ENCODE measurements around the gene EFNA2. TPM values are rescaled to one million over a fixed set of nuclear protein-coding genes. Genes with fewer than 3 reads are reported as not detected.
A peak's percentile ranks its signal among the peaks of the same experiment; 100 is the strongest.

EFNA2 gene
- polyA plus RNA-seq, 1 donor from 2014 or later = 10.3 TPM

GRCh38 chr19:1243768-1244692 lies 41.6 kb upstream of the EFNA2 start:
- H2AFZ ChIP-seq (ENCODE audit: low read depth, low read length) = no peak overlapping the region
- H3K9me2 ChIP-seq (ENCODE audit: insufficient read depth, low read length) = no peaks in the 10 kb centered on the region
- H4K20me1 ChIP-seq (ENCODE audit: insufficient read depth) = no peaks in the 10 kb centered on the region
- no peaks in the 10 kb centered on the region for H3F3A ChIP-seq (ENCODE audit: insufficient read depth, low read length, poor library complexity, severe bottlenecking)
- H3K27me3 ChIP-seq (ENCODE audit: insufficient read depth, low read depth, low read length) = no peaks in the 10 kb centered on the region
- no peaks in the 10 kb centered on the region for H3K36me3 ChIP-seq (ENCODE audit: insufficient read depth, low read length)
- H3K79me2 ChIP-seq (replicated peaks; ENCODE audit: insufficient read depth, low read length) = peaks cover 8% of the 10 kb centered on the region
- H3K4me2 ChIP-seq (ENCODE audit: low read length) = no peak overlapping the region
- H3K4me3 ChIP-seq (ENCODE audit: low read length) = peak overlapping the region; percentile 30
- TF ChIP-seq EP300 (conservative IDR thresholded peaks at IDR 0.05; ENCODE audit: poor library complexity, severe bottlenecking) (no peak), RAD21 (conservative IDR thresholded peaks at IDR 0.05) (peak; percentile 82), POLR2AphosphoS5 (IDR thresholded peaks at IDR 0.05) (no peak), CTCF (IDR thresholded peaks at IDR 0.05; ENCODE audit: poor library complexity, severe bottlenecking) (peak; percentile 92), TAF1 (IDR thresholded peaks at IDR 0.05; ENCODE audit: low read depth) (no peak), SMC3 (conservative IDR thresholded peaks at IDR 0.05; ENCODE audit: poor library complexity) (peak; percentile 75)
- no peaks in the 10 kb centered on the region for H3K9me3 ChIP-seq (ENCODE audit: low read length)
- H3K9ac ChIP-seq (ENCODE audit: low read length) = peak overlapping the region; percentile 52
- peak overlapping the region; percentile 55 for H3K27ac ChIP-seq (ENCODE audit: low read length)

- H3K9ac ChIP-seq (ENCODE audit: low read length) = peak overlapping the region; percentile 52
- H3K9me3 ChIP-seq (ENCODE audit: low read length) = no peaks in the 10 kb centered on the region
- no peaks in the 10 kb centered on the region for H4K20me1 ChIP-seq (ENCODE audit: insufficient read depth)
- H2AFZ ChIP-seq (ENCODE audit: low read depth, low read length) = no peak overlapping the region
- no peak overlapping the region for H3K4me2 ChIP-seq (ENCODE audit: low read length)
- TF ChIP-seq RAD21 (conservative IDR thresholded peaks at IDR 0.05) (no peak), POLR2AphosphoS5 (IDR thresholded peaks at IDR 0.05) (no peak), EZH2 (IDR thresholded peaks at IDR 0.05; ENCODE audit: borderline replicate concordance, insufficient read depth, low read length, poor library complexity, severe bottlenecking) (no peak)
- peaks cover 10% of the 10 kb centered on the region for H3K79me2 ChIP-seq (replicated peaks; ENCODE audit: insufficient read depth, low read length)
- H3K9me2 ChIP-seq (ENCODE audit: insufficient read depth, low read length) = no peaks in the 10 kb centered on the region
- H3K27ac ChIP-seq (ENCODE audit: low read length) = peak overlapping the region; percentile 55
- H3K4me3 ChIP-seq (ENCODE audit: low read length) = peak overlapping the region; percentile 30
- no peaks in the 10 kb centered on the region for H3K27me3 ChIP-seq (ENCODE audit: insufficient read depth, low read depth, low read length)
- no peaks in the 10 kb centered on the region for H3F3A ChIP-seq (ENCODE audit: insufficient read depth, low read length, poor library complexity, severe bottlenecking)
- no peaks in the 10 kb centered on the region for H3K36me3 ChIP-seq (ENCODE audit: insufficient read depth, low read length)
Observed at GRCh38 chr19:1244693-1245451, 40.8 kb upstream of the EFNA2 start.

GRCh38 chr19:1245494-1246264 lies 40.0 kb upstream of the EFNA2 start:
- Histone ChIP-seq H3K9me3 (ENCODE audit: low read length) (no peaks in the 10 kb centered on the region), H3K4me2 (ENCODE audit: low read length) (no peak overlapping the region), H3K9ac (ENCODE audit: low read length) (peak overlapping the region; percentile 16), H3K27me3 (ENCODE audit: insufficient read depth, low read depth, low read length) (no peaks in the 10 kb centered on the region), H2AFZ (ENCODE audit: low read depth, low read length) (no peak overlapping the region), H4K20me1 (ENCODE audit: insufficient read depth) (no peaks in the 10 kb centered on the region), H3F3A (ENCODE audit: insufficient read depth, low read length, poor library complexity, severe bottlenecking) (no peaks in the 10 kb centered on the region), H3K79me2 (replicated peaks; ENCODE audit: insufficient read depth, low read length) (peaks cover 13% of the 10 kb centered on the region), H3K9me2 (ENCODE audit: insufficient read depth, low read length) (no peaks in the 10 kb centered on the region), H3K36me3 (ENCODE audit: insufficient read depth, low read length) (no peaks in the 10 kb centered on the region), H3K27ac (ENCODE audit: low read length) (no peak overlapping the region), H3K4me3 (ENCODE audit: low read length) (no peak overlapping the region)
- TF ChIP-seq POLR2AphosphoS5 (IDR thresholded peaks at IDR 0.05) (no peak), SMC3 (conservative IDR thresholded peaks at IDR 0.05; ENCODE audit: poor library complexity) (no peak), CTCF (IDR thresholded peaks at IDR 0.05; ENCODE audit: poor library complexity, severe bottlenecking) (no peak), RAD21 (conservative IDR thresholded peaks at IDR 0.05) (no peak), REST (IDR thresholded peaks at IDR 0.05; ENCODE audit: borderline replicate concordance) (no peak), MXI1 (conservative IDR thresholded peaks at IDR 0.05; ENCODE audit: poor library complexity, severe bottlenecking) (no peak), EZH2 (IDR thresholded peaks at IDR 0.05; ENCODE audit: borderline replicate concordance, insufficient read depth, low read length, poor library complexity, severe bottlenecking) (no peak)
